Activated gamma-delta T cell (primary cell): ENCODE results near the gene SLFN5.
A peak's percentile ranks its signal among the peaks of the same experiment; 100 is the strongest.
"Not testable (repeated sequence)": the region's sequence is repeated elsewhere in the genome, so short reads cannot be mapped to it uniquely, and the experiment has no call there.

Experiments used
- DNase-seq: peaks from one replicate; lab custom pipeline; 2025; lab: John Stamatoyannopoulos, UW
- total RNA-seq, 2 donors: gene quantifications; one replicate each; lab custom pipeline; 2026; lab: John Stamatoyannopoulos, UW

SLFN5 gene
- total RNA-seq = 915 to 1,041 reads per million in 2 donors

- DNase-seq = peak; percentile 67
These were observed at the start of gene SLFN5 for GRCh38 chr17:35242805-35243560. TSS of gene SLFN5 (plus strand) at chr17:35243072. CDS start at chr17:35258691, 15,619 bp downstream.

GRCh38 chr17:35194001-35194400, 48.9 kb upstream of the SLFN5 start, which contains the start of gene SLC35G3:
TSS of gene SLC35G3 (minus strand) at chr17:35194393. CDS start at chr17:35194307, 86 bp downstream.
- DNase-seq = not testable (repeated sequence)

GRCh38 chr17:35195062-35195461, 47.8 kb upstream of the SLFN5 start:
- not testable (repeated sequence) for DNase-seq

GRCh38 chr17:35202582-35202981, 40.3 kb upstream of the SLFN5 start:
- not testable (repeated sequence) for DNase-seq

GRCh38 chr17:35210741-35211140, 32.1 kb upstream of the SLFN5 start:
- no peak for DNase-seq

GRCh38 chr17:35212668-35213067, 30.2 kb upstream of the SLFN5 start:
- DNase-seq = no peak

- no peak for DNase-seq
These were observed 29.4 kb upstream of the SLFN5 start for GRCh38 chr17:35213412-35213940.

GRCh38 chr17:35214192-35214591, 28.7 kb upstream of the SLFN5 start:
- DNase-seq = no peak

- DNase-seq = no peak
These were observed 28.1 kb upstream of the SLFN5 start for GRCh38 chr17:35214631-35215273.

GRCh38 chr17:35217107-35217506, 25.8 kb upstream of the SLFN5 start:
- DNase-seq = no peak

GRCh38 chr17:35218915-35219314, 24.0 kb upstream of the SLFN5 start:
- DNase-seq = no peak

GRCh38 chr17:35222452-35222851, 20.4 kb upstream of the SLFN5 start:
- no peak for DNase-seq

GRCh38 chr17:35224436-35224835, 18.4 kb upstream of the SLFN5 start:
- DNase-seq = no peak

- no peak for DNase-seq
These were observed 15.3 kb upstream of the SLFN5 start for GRCh38 chr17:35227546-35227945.

- DNase-seq = no peak
These were observed 13.2 kb upstream of the SLFN5 start for GRCh38 chr17:35229638-35230037.

GRCh38 chr17:35234315-35234714, 8.6 kb upstream of the SLFN5 start:
- not testable (repeated sequence) for DNase-seq

GRCh38 chr17:35235289-35235688, 7.6 kb upstream of the SLFN5 start:
- DNase-seq = no peak

- DNase-seq = no peak
These were observed 7.0 kb upstream of the SLFN5 start for GRCh38 chr17:35235917-35236316.

GRCh38 chr17:35236821-35237220, 6.1 kb upstream of the SLFN5 start:
- no peak for DNase-seq

GRCh38 chr17:35238821-35239220, 4.1 kb upstream of the SLFN5 start:
- no peak for DNase-seq

- DNase-seq = no peak
These were observed 3.0 kb upstream of the SLFN5 start for GRCh38 chr17:35239823-35240222.

GRCh38 chr17:35240861-35241260, 2.0 kb upstream of the SLFN5 start:
- no peak for DNase-seq

GRCh38 chr17:35241520-35241919, 1.4 kb upstream of the SLFN5 start:
- DNase-seq = peak; percentile 26
